Muscle layer of colon (tissue), 2 donors: ENCODE results near the gene TBX20.
"Not testable (repeated sequence)": the region's sequence is repeated elsewhere in the genome, so short reads cannot be mapped to it uniquely, and the experiment has no call there.

ENCODE experiments used
- H3K27ac ChIP-seq: one replicate; pipeline ENCODE4 v1.7.0; 2013; ENCODE audit warnings: low read depth, mild to moderate bottlenecking, low read length, moderate library complexity
- H3K27me3 ChIP-seq, 2 donors: one replicate each; pipeline ENCODE4 v1.7.0; 2013; ENCODE audit warnings: low read length in 2 of 2, mild to moderate bottlenecking in 2 of 2; ENCODE audit not compliant: insufficient read depth in 2 of 2, control insufficient read depth in 1 of 2
- H3K36me3 ChIP-seq: one replicate; pipeline ENCODE4 v1.7.0; 2013; ENCODE audit warnings: mild to moderate bottlenecking, low read length; ENCODE audit not compliant: insufficient read depth
- H3K4me1 ChIP-seq: one replicate; pipeline ENCODE4 v1.7.0; 2013; ENCODE audit warnings: mild to moderate bottlenecking, low read length; ENCODE audit not compliant: insufficient read depth
- H3K4me3 ChIP-seq, 2 donors: one replicate each; pipeline ENCODE4 v1.7.0; 2013; ENCODE audit warnings: low read length in 2 of 2, low read depth in 1 of 2, mild to moderate bottlenecking in 1 of 2, moderate library complexity in 1 of 2
- H3K9ac ChIP-seq: one replicate; pipeline ENCODE4 v1.7.0; 2013; ENCODE audit warnings: low read length
- H3K9me3 ChIP-seq: one replicate; pipeline ENCODE4 v1.7.0; 2013; ENCODE audit warnings: mild to moderate bottlenecking, low read length
- donor health status: abdominal sarcoma.
- donor health status: Adenocarcinoma of cecum.

TBX20 gene

GRCh38 chr7:35184961-35185360 is 68.9 kb downstream of the TBX20 start:
- not testable (repeated sequence) for H3K9ac ChIP-seq, H3K27ac ChIP-seq, H3K4me1 ChIP-seq, H3K9me3 ChIP-seq, H3K4me3 ChIP-seq, H3K36me3 ChIP-seq
- peaks cover 0 to 12% of the 10 kb centered on the region in 2 donors for H3K27me3 ChIP-seq

- not testable (repeated sequence) for H3K9me3 ChIP-seq, H3K27ac ChIP-seq, H3K9ac ChIP-seq, H3K4me1 ChIP-seq, H3K36me3 ChIP-seq, H3K4me3 ChIP-seq
- H3K27me3 ChIP-seq = peaks cover 0 to 12% of the 10 kb centered on the region in 2 donors
These were observed 69.9 kb downstream of the TBX20 start for GRCh38 chr7:35183873-35184503.

GRCh38 chr7:35180665-35181064 is 73.2 kb downstream of the TBX20 start:
- not testable (repeated sequence) for H3K27me3 ChIP-seq, H3K27ac ChIP-seq, H3K36me3 ChIP-seq, H3K9me3 ChIP-seq, H3K4me3 ChIP-seq, H3K9ac ChIP-seq, H3K4me1 ChIP-seq

- H3K9me3 ChIP-seq = not testable (repeated sequence)
These were observed 80.7 kb downstream of the TBX20 start for GRCh38 chr7:35173176-35173575.

GRCh38 chr7:35172131-35172530 is 81.8 kb downstream of the TBX20 start:
- H3K36me3 ChIP-seq, H3K27ac ChIP-seq, H3K27me3 ChIP-seq, H3K9me3 ChIP-seq, H3K9ac ChIP-seq, H3K4me3 ChIP-seq, H3K4me1 ChIP-seq: not testable (repeated sequence)

More at GRCh38 chr7:35173176-35173575, 80.7 kb downstream of the TBX20 start:
- H3K4me3 ChIP-seq, H3K27ac ChIP-seq, H3K9ac ChIP-seq, H3K27me3 ChIP-seq, H3K36me3 ChIP-seq, H3K4me1 ChIP-seq: not testable (repeated sequence)

GRCh38 chr7:35167658-35168057 is 86.2 kb downstream of the TBX20 start:
- not testable (repeated sequence) for H3K36me3 ChIP-seq, H3K27me3 ChIP-seq, H3K27ac ChIP-seq, H3K4me3 ChIP-seq, H3K9me3 ChIP-seq, H3K9ac ChIP-seq, H3K4me1 ChIP-seq

- not testable (repeated sequence) for H3K36me3 ChIP-seq, H3K9me3 ChIP-seq, H3K4me1 ChIP-seq, H3K27ac ChIP-seq, H3K27me3 ChIP-seq, H3K9ac ChIP-seq, H3K4me3 ChIP-seq
These were observed 86.7 kb downstream of the TBX20 start for GRCh38 chr7:35167158-35167557.

GRCh38 chr7:35161059-35161740 is 92.7 kb downstream of the TBX20 start:
- not testable (repeated sequence) for H3K27ac ChIP-seq, H3K9ac ChIP-seq, H3K9me3 ChIP-seq, H3K27me3 ChIP-seq, H3K4me1 ChIP-seq, H3K4me3 ChIP-seq, H3K36me3 ChIP-seq
